ENCODE measurements around the gene SHFL.
A peak's percentile ranks its signal among the peaks of the same experiment; 100 is the strongest.

The SHFL gene

DNA sequence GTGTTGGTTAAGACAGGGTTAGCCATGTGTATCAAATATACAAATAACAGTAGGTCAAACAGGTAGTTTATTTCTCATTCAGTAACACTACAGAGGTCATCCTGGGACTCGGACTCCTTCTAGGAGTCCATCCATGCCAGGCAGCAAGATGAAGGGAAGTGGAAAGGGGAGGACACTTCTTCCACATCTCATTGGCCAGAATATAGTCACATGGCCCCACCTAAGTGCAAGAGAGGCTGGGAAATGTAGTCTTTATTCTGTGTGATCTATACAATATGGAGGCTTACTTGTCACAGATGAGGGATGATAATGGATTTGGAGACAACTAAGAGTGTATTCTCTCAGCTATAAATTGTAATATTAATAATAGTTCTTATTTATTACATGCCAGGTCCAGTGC lies 41.7 kb upstream of the SHFL start:
- Histone ChIP-seq H3K27ac (no peak overlapping the region), H3K36me3 (replicated peaks) (no peaks in the 10 kb centered on the region), H3K27me3 (replicated peaks) (no peaks in the 10 kb centered on the region), H3K4me3 (ENCODE audit: low read depth, low read length) (no peak overlapping the region)
- DNase-seq, result no peak
- in situ Hi-C loops (cut with HindIII; ENCODE audit: low pct_ligation_motif_present, low sequenced_read_pairs), result no loop called here
- TF ChIP-seq, protein P1, sequence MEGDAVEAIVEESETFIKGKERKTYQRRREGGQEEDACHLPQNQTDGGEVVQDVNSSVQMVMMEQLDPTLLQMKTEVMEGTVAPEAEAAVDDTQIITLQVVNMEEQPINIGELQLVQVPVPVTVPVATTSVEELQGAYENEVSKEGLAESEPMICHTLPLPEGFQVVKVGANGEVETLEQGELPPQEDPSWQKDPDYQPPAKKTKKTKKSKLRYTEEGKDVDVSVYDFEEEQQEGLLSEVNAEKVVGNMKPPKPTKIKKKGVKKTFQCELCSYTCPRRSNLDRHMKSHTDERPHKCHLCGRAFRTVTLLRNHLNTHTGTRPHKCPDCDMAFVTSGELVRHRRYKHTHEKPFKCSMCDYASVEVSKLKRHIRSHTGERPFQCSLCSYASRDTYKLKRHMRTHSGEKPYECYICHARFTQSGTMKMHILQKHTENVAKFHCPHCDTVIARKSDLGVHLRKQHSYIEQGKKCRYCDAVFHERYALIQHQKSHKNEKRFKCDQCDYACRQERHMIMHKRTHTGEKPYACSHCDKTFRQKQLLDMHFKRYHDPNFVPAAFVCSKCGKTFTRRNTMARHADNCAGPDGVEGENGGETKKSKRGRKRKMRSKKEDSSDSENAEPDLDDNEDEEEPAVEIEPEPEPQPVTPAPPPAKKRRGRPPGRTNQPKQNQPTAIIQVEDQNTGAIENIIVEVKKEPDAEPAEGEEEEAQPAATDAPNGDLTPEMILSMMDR (IDR thresholded peaks at IDR 0.05; ENCODE audit: low read depth, low read length, missing control alignments), result no peak

DNA sequence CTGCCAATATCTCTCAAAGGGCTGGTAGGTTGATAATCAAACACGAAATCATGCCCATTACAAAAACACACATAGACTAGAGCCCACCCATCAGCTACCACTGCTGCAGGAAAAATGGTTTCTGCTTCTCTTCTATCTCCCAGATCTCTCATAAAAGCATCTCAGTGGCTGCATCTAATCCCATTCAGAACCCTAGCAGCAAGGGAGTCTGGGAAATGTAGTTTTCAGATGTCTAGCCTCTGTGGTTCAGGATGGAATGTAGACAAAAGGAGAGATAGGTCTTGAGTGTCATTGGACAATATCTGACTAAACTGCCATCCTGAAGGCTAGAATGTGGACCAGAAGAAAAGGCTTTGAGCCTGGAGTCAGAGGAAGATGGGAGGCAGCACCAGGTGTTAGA lies 40.7 kb upstream of the SHFL start:
- TF ChIP-seq, protein P1 (IDR thresholded peaks at IDR 0.05; ENCODE audit: low read depth, low read length, missing control alignments), result no peak
- Histone ChIP-seq H3K4me3 (ENCODE audit: low read depth, low read length) (no peak overlapping the region), H3K36me3 (replicated peaks) (no peaks in the 10 kb centered on the region), H3K27ac (no peak overlapping the region), H3K27me3 (replicated peaks) (no peaks in the 10 kb centered on the region)
- DNase-seq, result no peak
- in situ Hi-C loops (cut with HindIII; ENCODE audit: low pct_ligation_motif_present, low sequenced_read_pairs), result no loop called here

DNA sequence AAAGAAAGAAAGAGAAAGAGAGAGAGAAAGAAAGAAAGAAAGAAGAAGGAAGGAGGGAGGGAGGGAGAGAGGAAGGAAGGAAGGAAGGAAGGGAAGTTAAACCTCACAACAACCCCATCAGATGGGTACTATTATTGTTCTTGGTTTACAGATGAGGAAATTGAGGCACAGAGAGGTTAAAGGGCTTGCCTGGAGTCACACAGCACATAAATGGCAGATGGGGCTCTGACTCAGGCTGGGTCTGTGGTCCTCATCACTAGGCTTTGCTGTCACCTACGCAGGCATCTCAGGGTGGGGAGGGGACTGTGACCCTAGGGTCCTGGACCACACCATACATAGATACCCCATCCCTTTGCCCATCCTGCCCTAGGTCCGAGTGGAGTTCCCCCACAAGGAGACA lies 36.5 kb upstream of the SHFL start:
- Histone ChIP-seq H3K27me3 (replicated peaks) (no peaks in the 10 kb centered on the region), H3K36me3 (replicated peaks) (no peaks in the 10 kb centered on the region), H3K27ac (no peak overlapping the region), H3K4me3 (ENCODE audit: low read depth, low read length) (no peak overlapping the region)
- TF ChIP-seq, protein P1 (IDR thresholded peaks at IDR 0.05; ENCODE audit: low read depth, low read length, missing control alignments), result no peak
- in situ Hi-C loops (cut with HindIII; ENCODE audit: low pct_ligation_motif_present, low sequenced_read_pairs), result no loop called here
- DNase-seq, result no peak

DNA sequence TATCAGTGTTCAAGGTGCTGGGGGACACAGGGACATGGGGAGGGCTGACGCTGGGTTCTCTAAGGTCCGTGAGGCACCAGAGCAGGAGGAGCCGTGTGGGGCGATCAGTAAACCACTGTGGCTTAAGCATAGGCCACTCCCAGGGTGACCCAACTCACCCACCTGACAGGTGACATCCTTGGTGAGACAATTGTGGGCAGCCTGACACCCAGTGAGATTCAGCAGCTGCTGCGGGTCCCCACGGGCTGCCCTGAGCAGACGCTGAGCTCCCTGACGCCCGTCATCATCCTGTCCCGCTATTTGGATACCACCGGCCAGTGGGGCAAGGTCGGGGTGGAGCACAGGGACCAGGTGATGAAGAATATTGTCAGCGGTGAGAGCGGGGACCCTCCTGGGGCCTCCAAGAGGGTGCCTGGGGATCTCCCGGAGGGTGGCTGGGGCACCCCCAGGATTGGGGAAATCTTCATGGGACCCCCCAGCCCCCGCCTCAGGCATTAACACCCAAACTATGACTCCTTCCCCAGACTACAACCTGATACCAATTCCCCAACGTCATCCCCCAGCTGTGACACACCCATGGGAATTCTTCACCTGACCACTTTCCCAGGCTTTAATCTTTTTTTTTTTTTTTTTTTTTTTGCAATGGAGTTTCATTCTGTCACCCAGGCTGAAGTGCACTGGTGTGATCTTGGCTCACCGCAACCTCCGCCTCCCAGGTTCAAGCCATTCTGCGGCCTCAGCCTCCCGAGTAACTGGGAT lies 33.3 kb upstream of the SHFL start:
- TF ChIP-seq, protein P1 (IDR thresholded peaks at IDR 0.05; ENCODE audit: low read depth, low read length, missing control alignments), result no peak
- H3K36me3 ChIP-seq (replicated peaks), result no peaks in the 10 kb centered on the region
- in situ Hi-C loops (cut with HindIII; ENCODE audit: low pct_ligation_motif_present, low sequenced_read_pairs), result no loop called here
- no peak for DNase-seq
- no peaks in the 10 kb centered on the region for H3K27me3 ChIP-seq (replicated peaks)
- no peak overlapping the region for H3K27ac ChIP-seq
- H3K4me3 ChIP-seq (ENCODE audit: low read depth, low read length), result no peak overlapping the region

DNA sequence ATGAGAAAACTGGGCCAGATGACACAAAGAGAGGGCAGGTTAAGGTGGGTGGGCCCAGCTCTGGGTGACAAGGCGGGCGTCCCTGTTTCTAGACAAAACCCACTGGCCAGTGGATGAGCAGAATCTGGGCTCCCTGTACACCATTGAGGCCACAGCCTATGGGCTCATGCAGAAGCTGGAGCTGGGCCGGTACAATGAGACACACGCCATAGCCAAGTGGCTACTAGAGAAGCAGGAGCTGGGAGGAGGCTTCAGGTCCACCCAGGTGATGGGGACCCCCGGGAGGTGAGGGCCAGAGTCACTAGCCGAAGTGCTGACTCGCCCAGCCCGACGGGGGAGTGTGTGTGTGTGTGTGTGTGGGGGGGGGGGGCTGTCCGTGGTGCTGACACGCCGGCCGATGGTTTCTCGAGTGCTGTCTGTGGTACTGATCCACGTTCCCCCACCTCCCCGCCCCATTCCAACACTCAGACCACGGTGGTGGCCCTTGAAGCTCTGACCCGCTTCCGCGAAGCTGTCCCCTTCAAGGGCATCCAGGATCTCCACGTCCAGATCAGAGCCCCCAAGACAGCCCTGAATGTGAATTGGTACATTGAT lies 24.3 kb upstream of the SHFL start:
- DNase-seq, result peak; percentile 3
- Histone ChIP-seq H3K36me3 (replicated peaks) (no peaks in the 10 kb centered on the region), H3K27ac (no peak overlapping the region), H3K4me3 (ENCODE audit: low read depth, low read length) (no peak overlapping the region), H3K27me3 (replicated peaks) (no peaks in the 10 kb centered on the region)
- in situ Hi-C loops (cut with HindIII; ENCODE audit: low pct_ligation_motif_present, low sequenced_read_pairs), result no loop called here
- TF ChIP-seq, protein P1 (IDR thresholded peaks at IDR 0.05; ENCODE audit: low read depth, low read length, missing control alignments), result no peak

Data from brain microvascular endothelial cell (primary cell).